Vagina (tissue), 2 donors: Measurements from ENCODE around the gene ZSCAN26. TPM values are rescaled to one million over a fixed set of nuclear protein-coding genes. Genes with fewer than 3 reads are reported as not detected.

Experiments used
- DNase-seq, 2 donors: peaks; one replicate each; pipeline ENCODE4 v3.0.0-alpha.2; 2017; ENCODE audit errors: extremely low spot score in 2 of 2
- H3K27ac ChIP-seq: fragments of 200-600 bp; sonication (generic); one replicate; pipeline ENCODE4 v1.5.1; 2019
- H3K27me3 ChIP-seq: fragments of 200-600 bp; sonication (generic); one replicate; pipeline ENCODE4 v1.5.1; 2019
- H3K36me3 ChIP-seq, 2 donors: fragments of 200-600 bp; sonication (generic); one replicate each; pipeline ENCODE4 v1.5.1; 2017 to 2019
- H3K4me1 ChIP-seq: fragments of 200-600 bp; sonication (generic); one replicate; pipeline ENCODE4 v1.5.1; 2019
- H3K4me3 ChIP-seq, 2 donors: fragments of 200-600 bp; sonication (generic); 1 replicate in 1 of 2; 2 replicates in 1 of 2; pipeline ENCODE4 v1.5.1; 2016 to 2019
- H3K9me3 ChIP-seq: fragments of 200-600 bp; sonication (generic); one replicate; pipeline ENCODE4 v1.5.1; 2019
- POLR2A ChIP-seq, 2 donors: fragments of 450-650 bp; IDR thresholded peaks; one replicate each; pipeline ENCODE4 v1.6.1; 2017; ENCODE audit warnings: antibody characterized with exemption in 2 of 2, mild to moderate bottlenecking in 2 of 2, moderate library complexity in 2 of 2
- POLR2AphosphoS5 ChIP-seq, 2 donors: sonication (generic); formaldehyde crosslinking; IDR thresholded peaks; one replicate each; pipeline ENCODE4 v1.9.0; 2017; ENCODE audit warnings: antibody characterized with exemption in 2 of 2, mild to moderate bottlenecking in 2 of 2, low read depth in 1 of 2; ENCODE audit not compliant: insufficient read depth in 1 of 2
- intact Hi-C: fragments of 100-400 bp; cut with DNase I; formaldehyde crosslinking; loops from one replicate; pipeline ENCODE4 v1.15.1; 2023
- small RNA-seq: library from RNA; depleted of rRNA; stranded (forward); fragments of <200 nt; gene quantifications from one replicate; pipeline ENCODE3, GENCODE V24; 2016
- total RNA-seq: library from RNA; depleted of rRNA; stranded (reverse); fragments of >200 nt; gene quantifications from one replicate; pipeline ENCODE4 v1.2.3, GENCODE V29; 2016
- TF ChIP-seq, protein P1 (sequence below), 3 experiments: fragments of 450-650 bp in 2 of 3; fragments of 200-600 bp in 1 of 3; sonication (generic) in 1 of 3; IDR thresholded peaks; one replicate each; pipeline ENCODE4 v1.5.1; 2017 to 2019; ENCODE audit warnings: antibody characterized with exemption in 3 of 3, mild to moderate bottlenecking in 2 of 3, moderate library complexity in 2 of 3

ZSCAN26 gene
- total RNA-seq, 1 donor from 2014 or later, result 18.7 TPM

- Histone ChIP-seq H3K9me3 (peaks cover 22% of the 10 kb centered on the region), H3K27ac (no peak overlapping the region), H3K4me3 (no peak overlapping the region), H3K36me3 (peaks cover 8 to 43% of the 10 kb centered on the region in 2 donors), H3K27me3 (no peaks in the 10 kb centered on the region), H3K4me1 (no peaks in the 10 kb centered on the region)
- DNase-seq, result no peak
- intact Hi-C loops, result no loop called here
- TF ChIP-seq POLR2A (IDR thresholded peaks at IDR 0.05) (no peak), POLR2AphosphoS5 (IDR thresholded peaks at IDR 0.05; ENCODE audit: insufficient read depth in 1 of 2, low read depth in 1 of 2) (no peak)
- TF ChIP-seq, protein P1, sequence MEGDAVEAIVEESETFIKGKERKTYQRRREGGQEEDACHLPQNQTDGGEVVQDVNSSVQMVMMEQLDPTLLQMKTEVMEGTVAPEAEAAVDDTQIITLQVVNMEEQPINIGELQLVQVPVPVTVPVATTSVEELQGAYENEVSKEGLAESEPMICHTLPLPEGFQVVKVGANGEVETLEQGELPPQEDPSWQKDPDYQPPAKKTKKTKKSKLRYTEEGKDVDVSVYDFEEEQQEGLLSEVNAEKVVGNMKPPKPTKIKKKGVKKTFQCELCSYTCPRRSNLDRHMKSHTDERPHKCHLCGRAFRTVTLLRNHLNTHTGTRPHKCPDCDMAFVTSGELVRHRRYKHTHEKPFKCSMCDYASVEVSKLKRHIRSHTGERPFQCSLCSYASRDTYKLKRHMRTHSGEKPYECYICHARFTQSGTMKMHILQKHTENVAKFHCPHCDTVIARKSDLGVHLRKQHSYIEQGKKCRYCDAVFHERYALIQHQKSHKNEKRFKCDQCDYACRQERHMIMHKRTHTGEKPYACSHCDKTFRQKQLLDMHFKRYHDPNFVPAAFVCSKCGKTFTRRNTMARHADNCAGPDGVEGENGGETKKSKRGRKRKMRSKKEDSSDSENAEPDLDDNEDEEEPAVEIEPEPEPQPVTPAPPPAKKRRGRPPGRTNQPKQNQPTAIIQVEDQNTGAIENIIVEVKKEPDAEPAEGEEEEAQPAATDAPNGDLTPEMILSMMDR (IDR thresholded peaks at IDR 0.05), result no peak
These were observed 57.0 kb downstream of the ZSCAN26 start for GRCh38 chr6:28323813-28324424.

GRCh38 chr6:28326371-28326948, 59.5 kb downstream of the ZSCAN26 start:
- Histone ChIP-seq H3K27ac (no peak overlapping the region), H3K36me3 (peaks cover 8 to 49% of the 10 kb centered on the region in 2 donors), H3K4me1 (no peaks in the 10 kb centered on the region), H3K9me3 (peaks cover 22% of the 10 kb centered on the region), H3K4me3 (no peak overlapping the region), H3K27me3 (no peaks in the 10 kb centered on the region)
- intact Hi-C loops, result no loop called here
- TF ChIP-seq POLR2A (IDR thresholded peaks at IDR 0.05), result no peak
- TF ChIP-seq, protein P1 (IDR thresholded peaks at IDR 0.05), result no peak
- no peak for TF ChIP-seq POLR2AphosphoS5 (IDR thresholded peaks at IDR 0.05; ENCODE audit: insufficient read depth in 1 of 2, low read depth in 1 of 2)
- DNase-seq, result no peak

Small RNA genes lying within 50 kb of the gene (small RNA-seq; reads per million reads assigned to genes)
- not detected for gene AL021997.1
- not detected for gene AL021997.2

Other genes starting within 250 kb of the ZSCAN26 start
- gene ZNF165, start 186.6 kb upstream of the ZSCAN26 start, total RNA-seq, result 3.7 TPM
- 1.2 TPM for gene ZSCAN16, start 142.5 kb upstream of the ZSCAN26 start, total RNA-seq
- gene ZKSCAN8, start 125.3 kb upstream of the ZSCAN26 start, total RNA-seq, result 14.5 TPM
- 11.3 TPM for gene ZSCAN9, start 41.9 kb upstream of the ZSCAN26 start, total RNA-seq
- 5.9 TPM for gene ZKSCAN4, start 14.9 kb upstream of the ZSCAN26 start, total RNA-seq
- not detected for gene NKAPL, start 7.8 kb upstream of the ZSCAN26 start, total RNA-seq
- gene PGBD1, start 14.4 kb downstream of the ZSCAN26 start, total RNA-seq, result 5.2 TPM
- gene ZSCAN31, start 69.0 kb downstream of the ZSCAN26 start, total RNA-seq, result 11.3 TPM
- gene ZKSCAN3, start 82.8 kb downstream of the ZSCAN26 start, total RNA-seq, result 2.9 TPM
- gene ZSCAN12, start 132.6 kb downstream of the ZSCAN26 start, total RNA-seq, result 5.9 TPM
- gene ZSCAN23, start 176.3 kb downstream of the ZSCAN26 start, total RNA-seq, result 0.98 TPM
- not detected for gene GPX6, start 248.7 kb downstream of the ZSCAN26 start, total RNA-seq